NCI-H226 (cell line): ENCODE measurements around the gene WDR37.
"Not testable (repeated sequence)": the region's sequence is repeated elsewhere in the genome, so short reads cannot be mapped to it uniquely, and the experiment has no call there.

Experiments
- DNase-seq: peaks from one replicate; pipeline ENCODE4 v3.0.0-alpha.2; 2015

The WDR37 gene, protein sequence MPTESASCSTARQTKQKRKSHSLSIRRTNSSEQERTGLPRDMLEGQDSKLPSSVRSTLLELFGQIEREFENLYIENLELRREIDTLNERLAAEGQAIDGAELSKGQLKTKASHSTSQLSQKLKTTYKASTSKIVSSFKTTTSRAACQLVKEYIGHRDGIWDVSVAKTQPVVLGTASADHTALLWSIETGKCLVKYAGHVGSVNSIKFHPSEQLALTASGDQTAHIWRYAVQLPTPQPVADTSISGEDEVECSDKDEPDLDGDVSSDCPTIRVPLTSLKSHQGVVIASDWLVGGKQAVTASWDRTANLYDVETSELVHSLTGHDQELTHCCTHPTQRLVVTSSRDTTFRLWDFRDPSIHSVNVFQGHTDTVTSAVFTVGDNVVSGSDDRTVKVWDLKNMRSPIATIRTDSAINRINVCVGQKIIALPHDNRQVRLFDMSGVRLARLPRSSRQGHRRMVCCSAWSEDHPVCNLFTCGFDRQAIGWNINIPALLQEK

DNA sequence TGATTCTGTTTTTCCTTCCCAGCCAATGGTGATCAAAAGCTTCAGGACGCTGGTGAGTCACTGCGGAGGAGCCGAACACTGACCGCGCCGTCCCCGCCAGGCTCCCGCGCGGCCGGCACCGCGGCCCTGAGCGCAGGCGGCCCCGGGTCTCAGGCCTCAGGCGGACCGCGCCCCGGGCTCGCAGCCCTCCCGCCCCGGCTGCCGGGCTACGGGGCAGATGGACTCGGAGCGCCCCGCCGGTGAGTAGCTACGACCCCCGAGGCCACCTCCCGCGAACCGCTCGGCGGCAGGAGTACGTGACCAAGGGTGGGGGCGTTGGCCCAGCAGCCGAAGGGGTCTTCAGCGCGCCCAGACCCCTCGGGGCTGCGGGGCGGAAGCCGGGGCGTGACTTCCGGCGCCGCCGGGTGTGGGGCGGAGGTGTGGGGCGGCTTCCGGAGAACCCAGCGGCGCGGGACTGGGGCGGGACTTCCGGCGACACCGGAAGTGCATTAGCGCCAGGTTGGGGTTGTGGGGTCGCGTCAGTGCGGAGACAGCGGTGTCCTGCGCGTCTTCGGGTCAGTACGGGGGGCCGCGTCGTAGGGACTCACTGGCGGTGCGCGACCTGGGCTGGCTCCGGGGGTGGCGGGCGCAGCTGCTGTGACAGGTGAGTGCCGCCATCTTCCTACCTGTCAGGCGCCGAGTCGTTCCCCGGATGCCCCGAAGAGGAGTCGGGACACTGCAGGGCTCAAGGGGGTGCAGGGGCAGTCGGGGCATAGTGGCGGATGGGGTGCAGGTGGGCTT lies at the start of gene WDR37:
TSS of gene WDR37 (plus strand) at position 60 of the 780 bp plus-strand sequence. CDS start 15,771 bp downstream, outside the sequence.
- DNase-seq = peak; percentile 79

DNA sequence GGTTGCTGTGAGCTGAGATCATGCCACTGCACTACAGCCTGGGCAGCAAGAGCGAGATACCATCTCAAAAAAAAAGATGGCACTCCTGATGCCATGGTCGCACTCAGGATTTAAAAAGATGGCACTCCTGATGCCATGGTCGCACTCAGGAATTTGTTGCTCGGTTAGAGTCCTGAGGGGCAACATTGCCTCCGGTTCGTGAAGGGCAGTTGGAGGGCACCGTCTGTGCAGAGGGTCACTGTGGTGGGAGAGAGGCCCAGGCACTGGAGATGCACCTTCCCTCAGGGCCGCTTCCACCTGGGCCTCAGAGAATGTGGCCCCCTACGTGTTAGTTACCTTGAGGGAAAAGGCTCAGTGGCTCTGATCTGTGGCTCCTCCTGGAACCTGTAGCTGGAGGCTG lies 49.6 kb upstream of the WDR37 start:
- no peak for DNase-seq

DNA sequence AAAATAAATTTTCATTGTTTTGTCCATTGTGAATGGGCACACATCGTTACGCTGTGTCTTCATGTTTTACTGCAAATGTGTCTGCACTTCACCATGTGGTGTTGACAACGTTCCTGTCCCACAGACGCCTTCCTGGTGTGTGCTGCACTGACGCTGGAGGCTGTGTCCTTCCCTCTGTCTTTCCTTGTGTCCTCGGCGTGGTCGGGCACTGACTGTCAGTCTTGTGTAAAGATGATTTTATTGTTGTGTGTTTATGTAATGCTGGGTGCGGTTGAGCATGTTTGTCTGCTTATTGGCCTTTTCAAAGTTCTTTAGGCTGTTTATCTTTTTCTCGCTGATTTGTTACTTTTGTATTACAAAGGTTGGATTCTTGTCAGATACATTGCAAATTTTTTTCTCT lies 48.6 kb upstream of the WDR37 start:
- DNase-seq = no peak

DNA sequence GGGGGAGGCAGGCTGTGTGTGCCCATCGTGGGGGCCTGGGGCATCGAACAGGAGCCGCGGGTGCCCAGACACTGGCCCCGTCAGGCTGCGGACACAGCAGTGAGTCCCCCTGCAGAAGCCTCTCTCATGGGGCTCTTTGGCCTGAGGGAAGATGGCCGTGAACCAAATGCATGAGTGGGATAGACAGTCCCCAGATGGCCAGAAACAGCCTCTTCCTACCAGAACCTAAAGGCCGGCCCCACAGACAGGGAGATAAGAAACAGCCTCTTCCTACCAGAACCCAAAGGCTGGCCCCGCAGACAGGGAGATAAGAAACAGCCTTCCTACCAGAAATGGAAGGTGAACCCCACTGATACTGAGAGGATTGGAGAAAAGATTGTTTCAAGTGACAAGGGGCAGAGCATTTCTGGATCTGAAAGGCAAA lies 47.1 kb upstream of the WDR37 start:
- no peak for DNase-seq

DNA sequence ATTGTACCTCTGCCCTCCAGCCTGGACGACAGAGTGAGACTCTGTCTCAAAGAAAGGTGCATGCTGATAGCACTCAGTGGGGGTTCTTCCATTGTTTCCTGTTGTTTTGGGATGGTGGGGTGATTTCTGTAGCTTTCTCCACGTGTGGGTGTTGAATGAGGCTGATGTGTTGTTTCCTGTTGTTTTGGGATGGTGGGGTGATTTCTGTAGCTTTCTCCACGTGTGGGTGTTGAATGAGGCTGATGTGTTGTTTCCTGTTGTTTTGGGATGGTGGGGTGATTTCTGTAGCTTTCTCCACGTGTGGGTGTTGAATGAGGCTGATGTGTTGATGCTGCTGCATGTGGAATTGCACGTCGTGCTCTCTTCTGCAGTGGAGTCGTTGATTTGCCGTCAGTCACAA lies 46.2 kb upstream of the WDR37 start:
- not testable (repeated sequence) for DNase-seq

DNA sequence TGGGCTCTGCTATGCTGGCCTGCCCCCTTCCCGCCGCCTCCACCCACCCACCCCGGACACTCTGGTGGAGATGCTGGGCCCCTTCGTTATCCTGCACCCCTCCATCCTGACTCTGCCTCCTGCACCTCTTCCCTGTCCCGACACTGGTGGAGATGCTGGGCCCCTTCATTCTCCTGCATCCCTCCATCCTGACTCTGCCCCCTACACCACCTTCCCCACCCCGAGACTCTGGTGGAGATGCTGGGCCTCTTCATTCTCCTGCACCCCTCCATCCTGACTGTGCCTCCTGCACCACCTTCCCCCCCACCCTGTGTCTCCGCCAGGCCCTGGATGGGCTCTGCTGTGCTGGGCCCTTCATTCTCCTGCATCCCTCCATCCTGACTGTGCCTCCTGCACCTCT lies 45.5 kb upstream of the WDR37 start:
- DNase-seq = no peak

DNA sequence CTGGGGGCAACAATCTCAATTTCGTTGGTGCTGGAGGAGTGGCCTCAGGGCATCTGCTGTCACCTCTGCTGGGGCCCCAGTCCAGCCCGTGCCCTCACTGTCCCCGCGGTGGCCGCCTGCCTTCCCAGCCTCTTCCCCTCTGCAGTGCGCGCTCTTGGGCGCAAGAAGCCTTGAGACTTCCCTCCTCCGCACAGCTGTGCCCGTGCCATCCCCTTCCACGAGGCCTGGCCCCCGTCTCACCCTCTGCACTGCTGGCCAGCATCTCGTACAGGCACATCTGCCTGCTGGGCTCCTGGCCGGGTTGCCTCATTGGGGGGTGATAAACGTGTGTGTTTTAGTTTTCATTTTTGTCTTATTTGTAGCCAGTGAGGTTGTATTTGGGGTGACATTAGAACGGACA lies 44.5 kb upstream of the WDR37 start:
- DNase-seq = no peak

DNA sequence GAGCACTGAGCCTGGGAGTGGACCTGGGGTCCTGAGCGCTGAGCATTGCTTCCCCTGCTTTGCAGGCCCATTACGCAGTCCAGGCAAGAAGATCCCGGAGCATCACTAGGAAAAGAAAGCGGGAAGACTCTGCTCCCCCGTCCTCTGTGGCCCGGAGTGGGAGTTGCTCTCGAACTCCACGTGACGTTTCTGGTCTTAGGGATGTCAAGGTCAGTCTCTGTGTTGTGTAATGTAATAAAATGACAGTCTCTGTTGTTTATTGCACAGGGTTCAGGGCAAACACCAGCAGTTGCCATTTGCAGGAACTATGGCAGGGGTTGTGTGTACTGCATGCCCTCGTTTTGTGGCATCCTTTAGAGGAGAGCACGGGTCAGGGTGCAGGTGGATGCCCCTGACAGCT lies 40.5 kb upstream of the WDR37 start:
- no peak for DNase-seq

DNA sequence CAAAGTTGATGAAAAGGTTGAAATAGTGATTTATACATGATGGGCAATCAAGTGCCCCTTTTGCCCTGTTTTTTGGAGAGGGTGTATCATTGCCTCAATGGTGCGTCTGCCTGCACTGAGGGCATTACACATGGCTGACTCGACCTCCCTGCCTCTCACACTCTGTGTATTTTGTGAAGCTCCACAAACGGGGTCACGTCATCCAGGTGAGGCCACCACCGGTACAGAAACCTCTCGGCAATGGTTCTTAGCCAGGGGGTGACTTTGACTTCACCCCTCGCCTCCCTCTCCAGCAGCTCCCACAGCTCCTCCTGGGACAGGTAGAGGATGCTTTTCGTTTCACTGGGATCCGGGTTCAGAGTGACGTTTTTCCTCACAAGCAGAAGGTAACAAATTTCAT lies 36.8 kb upstream of the WDR37 start:
- no peak for DNase-seq

DNA sequence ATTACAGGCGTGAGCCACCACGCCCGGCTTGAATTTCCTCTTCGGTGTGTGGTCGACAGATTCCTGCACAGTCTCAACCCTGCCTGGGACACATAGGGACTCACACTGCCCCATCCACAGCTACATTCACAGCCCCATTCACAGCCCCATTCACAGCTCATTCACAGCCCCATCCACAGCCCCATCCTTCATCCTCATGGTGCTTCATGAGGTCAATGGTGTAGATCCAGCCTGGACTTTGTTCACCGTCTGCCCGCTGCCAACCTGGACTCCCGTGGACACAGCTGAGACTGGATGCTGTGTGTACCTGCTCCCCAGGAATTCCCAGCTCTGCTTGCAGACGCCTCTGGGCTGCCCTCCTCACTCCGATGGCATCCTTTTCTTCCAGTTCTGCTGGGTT lies 35.7 kb upstream of the WDR37 start:
- DNase-seq = no peak

DNA sequence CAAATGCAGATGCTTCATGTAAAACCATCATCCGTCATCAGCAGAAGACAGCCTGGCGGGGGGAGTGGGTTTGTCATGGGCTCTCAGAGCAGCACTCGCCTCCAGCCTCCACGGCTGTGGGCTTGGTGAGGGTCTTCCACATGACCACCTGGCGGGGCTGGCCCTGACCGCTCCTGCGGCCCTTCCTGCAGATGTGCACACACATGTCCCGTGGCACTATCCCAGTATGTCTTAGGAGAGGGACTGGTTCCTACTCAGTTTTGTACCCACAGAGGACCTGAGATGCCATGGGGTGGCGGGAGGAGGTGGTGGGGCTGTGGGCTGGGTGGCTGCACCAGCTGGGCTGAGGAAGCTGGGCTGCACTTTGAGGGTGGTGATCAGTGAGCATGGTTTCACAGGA lies 35.2 kb upstream of the WDR37 start:
- no peak for DNase-seq

DNA sequence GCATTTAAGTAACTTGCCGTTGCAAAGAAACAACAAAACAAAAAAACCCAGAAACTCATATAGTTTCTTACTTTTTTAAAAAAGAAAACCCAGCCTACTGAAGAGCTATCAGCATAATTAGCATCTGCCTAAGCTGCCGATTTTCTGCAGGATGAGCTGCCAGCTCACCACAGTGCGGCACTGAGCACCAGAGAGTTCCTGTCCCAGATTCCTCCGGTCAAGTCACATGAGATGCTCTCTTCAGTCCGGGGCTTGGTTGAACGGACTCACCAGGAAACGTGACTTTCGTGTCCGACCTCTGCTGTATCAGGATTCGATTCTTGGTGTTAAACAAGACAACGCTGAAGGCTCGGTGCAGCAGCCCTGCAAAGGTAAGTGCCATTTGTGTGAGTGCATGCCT lies 33.8 kb upstream of the WDR37 start:
- no peak for DNase-seq

DNA sequence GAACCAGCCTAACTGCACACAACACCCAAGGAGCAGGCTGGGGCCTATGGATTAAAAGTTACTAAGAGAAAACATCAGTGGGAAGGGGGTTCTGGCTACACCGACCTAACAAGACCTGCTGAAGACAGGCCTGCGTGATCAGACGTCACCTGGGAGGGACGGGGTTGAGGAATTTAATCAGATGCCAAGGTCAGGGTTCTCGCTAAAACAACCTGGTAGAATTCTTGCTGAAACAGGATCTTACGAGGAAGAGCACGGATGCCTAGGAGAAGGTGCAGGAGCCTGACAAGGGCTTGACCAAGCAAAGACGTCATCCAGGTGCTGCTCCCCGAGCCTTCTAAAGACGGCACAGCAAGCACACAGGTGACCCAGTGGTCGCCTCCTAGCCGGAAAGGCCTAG lies 32.1 kb upstream of the WDR37 start:
- no peak for DNase-seq

DNA sequence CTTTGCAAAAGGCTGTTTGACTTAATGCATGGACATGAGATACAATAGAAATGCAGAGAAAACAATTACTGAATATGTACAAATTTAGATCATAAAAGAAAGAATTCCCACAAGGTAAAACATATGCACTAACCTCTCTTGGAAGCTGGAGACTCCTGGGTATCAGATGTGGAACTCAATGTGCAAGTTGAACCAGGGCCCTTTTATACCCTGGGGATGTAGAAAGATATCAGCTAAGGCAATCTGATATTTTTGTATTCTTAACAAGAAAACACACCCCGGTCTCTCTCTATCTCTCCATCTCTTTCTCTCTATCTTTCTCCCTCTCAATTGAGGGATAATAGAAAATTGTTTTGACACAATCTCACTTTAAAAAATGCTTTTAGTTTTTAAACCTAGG lies 30.5 kb upstream of the WDR37 start, which contains the start of gene IDI2:
TSS of gene IDI2 (minus strand) at position 177 of the 400 bp plus-strand sequence. CDS start 1,136 bp downstream, outside the sequence.
- DNase-seq = no peak

DNA sequence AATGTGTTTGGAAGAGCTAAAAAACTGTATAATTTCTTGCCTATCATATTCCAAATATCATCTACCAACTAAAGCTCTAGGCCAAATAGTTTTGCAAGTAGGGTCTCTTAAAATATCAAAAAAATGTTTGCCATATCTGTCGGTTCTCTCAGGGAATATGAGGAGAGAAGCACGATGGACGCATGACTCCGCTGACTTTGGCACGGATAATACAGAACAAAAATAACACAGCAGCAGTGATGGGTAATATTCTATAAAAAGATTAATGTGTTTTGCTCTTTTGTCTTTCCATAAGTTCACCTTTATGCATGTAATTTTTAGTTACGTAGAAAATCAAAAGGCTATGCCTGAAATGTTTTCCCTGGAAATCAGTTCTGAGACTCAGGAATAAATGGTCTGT lies 29.6 kb upstream of the WDR37 start:
- DNase-seq = no peak

DNA sequence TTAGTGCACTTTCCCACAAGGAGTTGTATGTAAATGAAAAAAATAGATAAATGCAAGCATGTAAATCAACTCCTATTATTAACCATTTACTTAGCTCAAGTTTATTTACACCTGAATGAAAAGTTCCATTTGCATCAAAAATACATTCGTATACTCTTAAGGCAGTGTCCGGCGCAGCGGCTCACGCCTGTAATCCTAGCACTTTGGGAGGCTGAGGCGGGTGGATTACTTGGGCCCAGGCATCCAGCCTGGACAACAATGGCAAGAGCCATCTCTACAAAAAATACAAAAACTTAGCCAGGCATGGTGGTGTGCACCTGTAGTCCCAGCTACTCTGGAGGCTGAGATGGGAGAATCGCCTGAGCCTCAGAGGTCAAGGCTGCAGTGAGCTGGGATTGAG lies 26.3 kb upstream of the WDR37 start:
- DNase-seq = no peak

DNA sequence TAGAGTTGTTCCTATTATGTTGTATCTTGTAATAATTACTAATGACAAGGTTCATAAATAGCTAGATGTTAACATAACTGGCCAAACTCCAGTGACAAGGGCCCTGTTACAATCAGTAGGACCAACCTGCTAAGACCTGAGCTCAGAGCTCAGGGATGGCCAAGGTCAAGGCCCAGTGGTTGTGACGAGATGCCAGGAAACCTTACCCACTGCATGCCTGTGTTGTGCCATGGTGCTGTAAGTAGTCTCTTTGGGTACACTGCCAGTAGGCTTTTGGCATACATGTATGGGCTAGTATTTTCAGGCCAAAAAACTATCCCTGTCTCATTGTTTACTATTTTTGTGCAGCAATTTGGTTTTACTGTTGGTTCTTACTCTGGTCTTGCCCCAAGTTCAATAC lies 22.6 kb upstream of the WDR37 start:
- no peak for DNase-seq

DNA sequence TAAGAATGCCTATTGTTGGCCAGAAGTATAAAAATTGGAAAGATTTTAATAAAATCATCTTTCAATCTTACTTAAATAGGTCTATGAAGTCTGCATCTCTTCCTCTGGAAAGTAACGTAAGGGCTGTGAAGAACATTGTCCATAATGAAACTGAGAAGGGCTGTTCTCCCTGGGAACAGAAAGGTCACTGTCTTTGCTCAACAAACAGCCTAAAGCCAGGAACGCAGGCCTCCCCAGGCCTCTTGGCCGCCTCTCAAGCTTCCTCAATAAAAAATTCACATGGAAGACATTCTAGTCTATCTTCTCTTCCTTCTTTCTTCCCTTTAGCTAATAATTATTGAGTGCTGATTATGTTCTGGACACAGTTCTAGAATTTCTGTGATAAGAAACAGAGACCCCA lies 21.4 kb upstream of the WDR37 start:
- no peak for DNase-seq

DNA sequence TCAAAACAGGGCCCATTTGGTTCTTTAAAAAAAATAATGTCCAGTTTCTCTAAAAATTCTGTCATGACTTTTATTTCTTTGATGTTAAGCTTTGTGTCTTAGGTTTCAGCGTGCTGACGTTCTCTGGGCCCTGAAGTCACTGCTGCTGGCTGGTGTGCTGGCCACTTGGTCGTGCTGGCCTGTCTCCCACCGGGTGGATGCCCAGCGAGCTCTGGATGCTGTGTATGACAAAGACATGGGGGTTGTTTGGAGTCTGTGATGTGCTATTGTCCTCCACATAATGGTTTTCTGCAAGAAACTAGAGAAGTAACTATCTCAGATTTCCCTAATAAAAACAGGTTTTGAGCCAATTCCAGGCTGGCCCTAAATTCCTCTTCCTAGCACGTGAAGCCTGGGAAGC lies 21.0 kb upstream of the WDR37 start:
- no peak for DNase-seq

DNA sequence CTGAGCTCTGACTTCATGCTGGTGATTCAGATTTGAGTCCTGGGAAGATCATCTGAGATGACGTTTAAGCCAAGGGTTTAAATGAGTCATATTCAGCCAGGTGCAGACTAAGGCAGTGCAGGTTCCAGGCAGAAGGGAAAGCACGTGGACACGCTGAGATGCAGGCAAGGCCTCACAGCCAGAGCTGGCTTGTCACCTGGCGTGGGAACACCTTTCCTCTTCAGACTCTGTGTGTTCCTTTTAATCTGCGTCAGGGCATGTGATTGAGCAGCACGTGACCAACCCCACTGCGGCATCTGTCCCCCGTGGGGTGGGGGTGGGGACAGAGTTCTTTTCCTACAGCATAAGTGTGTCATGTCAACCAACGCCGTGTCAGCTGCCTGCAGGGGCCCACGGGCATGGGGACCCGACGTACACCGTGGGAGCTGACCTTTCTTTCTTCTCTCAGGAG lies 19.8 kb upstream of the WDR37 start:
- DNase-seq = peak; percentile 9

DNA sequence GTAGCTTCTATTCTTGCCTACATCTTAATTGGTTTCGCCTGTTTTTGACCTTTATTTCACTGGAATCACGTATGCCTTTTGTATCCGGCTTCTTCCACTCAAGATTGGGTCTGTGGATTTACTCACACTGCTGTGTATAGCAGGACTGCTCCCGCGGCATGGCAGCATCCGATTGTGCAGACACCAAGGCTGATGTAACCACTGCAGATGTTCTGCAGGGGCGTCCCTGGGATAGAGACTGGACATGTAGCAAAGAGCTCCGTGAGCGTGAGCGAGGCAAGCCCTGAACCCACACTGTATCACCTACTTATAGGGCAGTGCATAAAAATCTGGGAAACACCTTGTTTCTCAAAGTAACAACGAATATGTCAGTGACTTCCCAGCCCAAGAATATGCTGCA lies 19.1 kb upstream of the WDR37 start:
- no peak for DNase-seq

DNA sequence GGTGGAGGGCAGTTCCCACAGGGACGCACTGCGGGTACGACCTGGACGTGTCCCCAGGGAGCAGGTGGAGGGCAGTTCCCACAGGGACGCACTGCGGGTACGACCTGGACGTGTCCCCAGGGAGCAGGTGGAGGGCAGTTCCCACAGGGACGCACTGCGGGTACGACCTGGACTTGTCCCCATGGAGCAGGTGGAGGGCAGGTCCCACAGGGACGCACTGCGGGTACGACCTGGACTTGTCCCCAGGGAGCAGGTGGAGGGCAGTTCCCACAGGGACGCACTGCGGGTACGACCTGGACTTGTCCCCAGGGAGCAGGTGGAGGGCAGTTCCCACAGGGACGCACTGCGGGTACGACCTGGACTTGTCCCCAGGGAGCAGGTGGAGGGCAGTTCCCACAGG lies 17.4 kb upstream of the WDR37 start:
- not testable (repeated sequence) for DNase-seq

DNA sequence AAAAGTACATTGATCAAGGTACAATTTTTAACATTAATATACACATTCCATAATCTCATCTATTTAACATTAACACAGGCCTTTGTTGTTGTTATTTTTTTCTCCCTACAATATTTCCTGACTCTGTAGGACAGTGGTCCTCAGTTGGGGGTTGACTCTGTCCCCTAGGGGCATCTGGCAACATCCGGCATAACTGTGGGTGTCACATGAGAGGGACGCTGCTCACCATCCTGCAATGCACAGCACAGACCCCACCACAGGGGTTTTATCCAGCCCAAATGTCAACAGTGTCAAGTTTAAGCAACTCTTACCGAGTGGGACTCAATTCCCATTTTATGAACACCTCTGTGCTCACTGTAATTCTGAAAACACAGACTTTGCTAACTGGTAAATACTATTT lies 16.1 kb upstream of the WDR37 start:
- DNase-seq = no peak

DNA sequence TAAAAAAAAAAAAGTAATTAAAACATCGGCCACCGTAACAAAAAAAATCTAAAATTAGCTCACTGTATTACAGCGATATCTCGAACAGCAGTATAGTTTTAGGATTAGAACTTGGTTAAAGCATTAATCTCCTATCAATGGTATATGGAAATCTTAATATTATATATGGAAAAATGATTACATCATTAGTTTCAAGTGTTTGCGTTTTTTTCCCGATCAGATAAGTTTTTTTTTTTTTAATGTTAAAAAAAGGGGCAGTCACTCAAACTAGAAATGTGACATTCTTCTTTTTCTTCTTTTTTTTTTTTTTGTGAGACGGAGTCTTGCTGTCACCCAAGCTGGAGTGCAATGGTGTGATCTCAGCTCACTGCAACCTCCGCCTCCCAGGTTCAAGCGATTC lies 14.7 kb upstream of the WDR37 start:
- DNase-seq = no peak
